GM12864 (cell line): ENCODE data around the gene NME1.

Experiments used
- DNase-seq: peaks from one replicate; pipeline ENCODE4 v3.0.0-alpha.2; 2011; ENCODE audit warnings: low read depth
- H3K4me3 ChIP-seq: 2 replicates; pipeline ENCODE4 v1.5.1; 2011; ENCODE audit warnings: mild to moderate bottlenecking, low read depth, low read length, control low read depth
- TF ChIP-seq, protein P1 (sequence below): IDR thresholded peaks from 2 replicates; pipeline ENCODE4 v1.5.1; 2011; ENCODE audit warnings: low read depth, mild to moderate bottlenecking, moderate library complexity, low read length, control low read depth, inconsistent platforms; ENCODE audit errors: missing control alignments

The NME1 gene

DNA sequence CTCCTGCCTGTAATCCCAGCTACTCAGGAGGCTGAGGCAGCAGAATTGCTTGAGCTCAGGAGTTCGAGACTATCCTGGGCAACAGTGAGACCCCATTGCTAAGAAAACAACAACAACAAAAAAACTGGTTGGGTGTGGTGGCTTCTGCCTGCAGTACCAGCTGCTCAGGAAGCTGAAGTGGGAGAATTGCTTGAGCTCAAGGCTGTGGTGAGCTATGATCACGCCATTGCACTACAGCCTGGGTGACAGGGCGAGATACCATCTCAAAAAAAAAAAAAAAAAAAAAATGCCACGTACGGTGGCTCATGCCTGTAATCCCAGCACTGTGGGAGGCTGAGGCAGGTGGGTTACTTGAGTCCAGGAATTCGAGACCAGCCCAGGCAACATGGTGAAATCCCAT is 46.9 kb downstream of the NME1 start:
- DNase-seq, result no peak
- no peak overlapping the region for H3K4me3 ChIP-seq
- TF ChIP-seq, protein P1, sequence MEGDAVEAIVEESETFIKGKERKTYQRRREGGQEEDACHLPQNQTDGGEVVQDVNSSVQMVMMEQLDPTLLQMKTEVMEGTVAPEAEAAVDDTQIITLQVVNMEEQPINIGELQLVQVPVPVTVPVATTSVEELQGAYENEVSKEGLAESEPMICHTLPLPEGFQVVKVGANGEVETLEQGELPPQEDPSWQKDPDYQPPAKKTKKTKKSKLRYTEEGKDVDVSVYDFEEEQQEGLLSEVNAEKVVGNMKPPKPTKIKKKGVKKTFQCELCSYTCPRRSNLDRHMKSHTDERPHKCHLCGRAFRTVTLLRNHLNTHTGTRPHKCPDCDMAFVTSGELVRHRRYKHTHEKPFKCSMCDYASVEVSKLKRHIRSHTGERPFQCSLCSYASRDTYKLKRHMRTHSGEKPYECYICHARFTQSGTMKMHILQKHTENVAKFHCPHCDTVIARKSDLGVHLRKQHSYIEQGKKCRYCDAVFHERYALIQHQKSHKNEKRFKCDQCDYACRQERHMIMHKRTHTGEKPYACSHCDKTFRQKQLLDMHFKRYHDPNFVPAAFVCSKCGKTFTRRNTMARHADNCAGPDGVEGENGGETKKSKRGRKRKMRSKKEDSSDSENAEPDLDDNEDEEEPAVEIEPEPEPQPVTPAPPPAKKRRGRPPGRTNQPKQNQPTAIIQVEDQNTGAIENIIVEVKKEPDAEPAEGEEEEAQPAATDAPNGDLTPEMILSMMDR, result no peak

DNA sequence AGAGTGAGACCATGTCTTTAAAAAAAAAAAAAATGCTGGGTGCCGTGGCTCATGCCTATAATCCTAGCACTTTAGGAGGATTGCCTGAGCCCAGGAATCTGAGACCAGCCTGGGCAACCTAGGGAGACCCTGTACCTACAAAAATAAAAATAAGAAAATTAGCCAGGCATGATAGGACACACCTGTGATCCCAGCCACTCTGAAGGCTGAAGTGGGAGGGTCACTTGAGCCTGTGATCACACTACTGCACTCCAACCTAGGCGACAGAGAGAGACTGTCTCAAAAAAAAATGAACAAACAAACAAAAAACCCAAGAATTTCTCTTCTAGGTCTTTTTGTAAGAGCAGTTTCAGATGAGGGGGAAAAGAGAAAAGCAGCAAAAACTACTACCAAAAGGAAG is 47.5 kb downstream of the NME1 start:
- TF ChIP-seq, protein P1, result no peak
- H3K4me3 ChIP-seq, result no peak overlapping the region
- DNase-seq, result no peak

DNA sequence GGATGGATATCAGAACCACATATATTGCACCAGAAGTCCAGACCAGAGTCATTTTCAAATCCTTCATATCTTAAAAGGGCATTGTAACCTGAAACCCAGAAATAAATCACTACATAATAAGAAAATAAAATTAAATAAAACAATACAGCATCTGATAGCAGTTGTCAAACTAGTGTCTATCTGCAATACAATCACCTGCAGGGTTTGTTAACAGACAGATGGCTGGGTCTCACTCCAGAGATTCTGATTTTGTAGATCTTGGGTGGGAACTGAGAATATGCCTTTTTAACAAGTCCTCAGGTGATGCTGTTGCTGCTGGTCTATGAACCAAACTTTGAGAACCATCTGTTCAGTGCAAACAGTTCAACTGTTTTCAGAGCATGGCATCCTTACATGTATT is 50.5 kb downstream of the NME1 start:
- TF ChIP-seq, protein P1, result no peak
- no peak overlapping the region for H3K4me3 ChIP-seq
- no peak for DNase-seq
